Measurements from ENCODE around the gene HEXD.

HEXD gene

DNA sequence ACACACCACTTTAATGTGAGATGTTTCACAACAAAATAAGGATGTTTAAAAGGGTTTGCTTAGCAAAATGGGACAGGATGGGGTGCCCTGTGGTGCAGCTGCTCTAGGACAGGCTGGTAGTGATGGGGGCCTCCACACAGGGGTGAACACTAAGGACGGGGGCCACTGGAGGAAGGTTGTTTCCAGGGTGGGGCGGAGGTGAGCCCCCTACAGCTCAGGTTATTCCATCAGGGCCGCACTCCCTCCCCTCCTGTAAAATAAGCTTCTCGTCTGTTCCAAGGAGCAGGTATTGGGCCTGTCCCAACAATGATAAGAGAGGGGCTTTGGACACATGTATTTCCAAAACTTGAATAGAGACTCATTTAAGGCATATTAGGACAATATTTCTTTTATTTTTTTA, 1.9 kb upstream of the HEXD start:
- no peak for DNase-seq

DNA sequence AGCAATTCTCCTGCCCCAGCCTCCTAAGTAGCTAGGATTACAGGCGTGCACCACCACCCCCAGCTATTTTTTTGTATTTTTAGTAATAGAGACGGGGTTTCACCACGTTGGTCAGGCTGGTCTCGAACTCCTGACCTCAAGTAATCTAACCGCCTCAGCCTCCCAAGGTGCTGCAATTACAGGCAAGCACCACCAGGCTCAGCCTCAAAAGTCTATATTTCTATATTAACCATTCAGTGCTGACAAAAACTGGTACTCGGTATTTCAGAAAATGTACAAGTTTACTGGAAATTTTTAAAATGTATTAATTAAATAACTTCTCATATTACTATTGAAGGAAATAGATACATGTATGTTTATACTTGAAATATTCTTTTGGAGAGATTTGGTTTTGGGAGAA, 1.4 kb upstream of the HEXD start:
- DNase-seq: no peak

DNA sequence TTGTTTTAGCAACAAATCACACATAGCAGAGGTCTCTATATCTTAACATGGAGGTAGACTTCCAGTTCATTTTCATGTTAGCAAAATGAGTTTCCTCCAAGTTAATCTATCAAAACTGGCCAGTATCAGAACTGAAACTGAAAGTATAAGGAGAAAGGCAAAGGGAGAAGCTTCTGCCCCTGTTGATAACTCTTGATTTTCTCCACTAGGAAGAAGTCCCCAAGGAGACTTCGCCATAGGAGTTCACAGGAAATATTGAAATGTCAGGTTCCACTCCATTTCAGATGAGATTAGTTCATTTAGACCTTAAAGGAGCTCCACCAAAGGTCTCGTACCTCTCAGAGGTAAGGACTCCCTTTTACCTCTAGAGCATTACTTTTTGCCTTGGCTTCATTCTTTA, 1.4 kb downstream of the HEXD start:
- DNase-seq: no peak

DNA sequence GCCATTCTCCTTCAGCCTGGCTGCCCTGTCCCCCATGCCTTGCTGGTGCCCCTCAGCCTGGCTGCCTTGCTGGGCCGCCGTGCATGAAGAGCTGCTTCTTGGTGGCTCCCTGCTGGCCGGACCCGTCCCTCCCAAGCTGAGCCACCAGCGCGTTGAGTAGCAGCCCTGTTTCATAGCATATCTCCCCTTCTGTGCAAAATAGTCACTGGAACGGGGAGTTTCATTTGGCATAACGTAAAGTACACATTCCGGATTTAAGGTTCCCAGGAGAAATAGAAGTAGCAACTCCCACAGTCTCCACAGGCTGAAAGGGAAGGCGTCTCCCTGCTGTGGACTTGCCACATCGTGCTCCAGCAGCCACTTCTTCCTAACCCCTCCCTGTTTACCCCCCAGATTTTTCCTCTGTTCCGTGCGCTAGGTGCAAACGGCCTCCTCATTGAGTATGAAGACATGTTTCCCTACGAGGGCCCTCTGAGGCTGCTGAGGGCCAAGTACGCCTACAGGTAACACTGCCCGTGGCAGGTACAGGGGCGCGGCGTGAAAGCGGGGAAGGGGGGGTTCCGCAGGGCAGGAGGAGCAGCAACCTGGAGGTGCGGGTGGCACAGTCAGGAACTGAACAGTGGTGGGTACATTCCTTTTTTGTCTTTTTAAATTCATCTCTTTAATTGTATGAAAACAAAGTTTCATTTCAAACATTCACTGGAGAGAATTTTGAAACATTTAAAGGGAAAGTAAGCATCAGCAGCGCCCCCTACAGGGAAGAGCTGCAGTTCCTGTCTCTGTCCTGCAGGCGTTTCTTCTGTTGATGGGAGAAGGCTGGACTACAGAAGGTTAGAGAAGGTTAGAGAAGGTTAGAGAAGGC, 6.1 kb downstream of the HEXD start:
- DNase-seq: no peak

DNA sequence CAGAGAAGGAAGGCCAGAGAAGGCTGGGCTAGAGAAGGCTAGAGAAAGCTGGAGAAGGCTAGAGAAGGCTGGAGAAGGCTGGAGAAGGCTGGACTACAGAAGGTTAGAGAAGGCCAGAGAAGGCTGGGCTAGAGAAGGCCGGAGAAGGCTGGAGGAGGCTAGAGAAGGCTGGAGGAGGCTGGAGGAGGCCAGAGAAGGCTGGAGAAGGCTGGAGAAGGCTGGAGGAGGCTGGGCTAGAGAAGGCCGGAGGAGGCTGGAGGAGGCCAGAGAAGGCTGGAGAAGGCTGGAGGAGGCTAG, 6.7 kb downstream of the HEXD start:
- no peak for DNase-seq

DNA sequence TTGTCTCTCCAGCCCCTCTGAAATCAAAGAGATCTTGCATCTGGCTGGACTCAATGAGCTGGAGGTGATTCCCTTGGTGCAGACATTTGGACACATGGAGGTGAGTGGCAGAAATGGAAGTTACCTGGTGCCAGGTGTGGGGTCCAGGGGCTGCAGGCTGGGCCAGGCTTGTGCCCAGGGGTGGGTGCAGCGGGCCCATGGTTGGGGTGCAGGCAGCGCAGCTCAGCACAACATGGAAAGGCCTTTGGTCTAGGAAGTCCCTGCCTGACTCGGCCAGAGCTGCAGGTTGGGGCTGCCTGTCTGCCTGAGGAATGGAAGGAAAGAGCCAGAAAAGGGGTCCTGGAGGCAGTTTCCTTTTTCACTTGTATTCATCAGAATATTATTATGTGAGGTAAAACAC, 10.4 kb downstream of the HEXD start:
- DNase-seq: no peak

DNA sequence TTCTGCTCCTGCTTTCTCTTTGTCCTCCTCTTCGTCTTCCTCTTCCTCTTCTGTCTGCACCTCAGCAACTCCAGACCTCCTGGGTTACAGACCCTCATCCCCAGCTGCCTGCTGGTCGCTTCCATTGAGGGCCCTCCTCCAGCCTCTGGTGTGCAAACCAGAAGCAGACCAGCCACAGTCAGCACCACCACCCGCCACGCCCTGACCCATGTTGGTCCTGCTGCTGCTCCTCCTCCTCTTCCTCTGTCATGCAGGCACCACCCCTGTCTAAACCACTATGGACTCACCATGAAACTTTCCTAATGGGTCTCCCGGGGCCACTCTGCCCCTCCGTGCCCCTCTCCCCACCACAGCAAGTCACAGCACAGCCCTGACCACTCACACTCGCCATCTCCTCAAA, 11.7 kb downstream of the HEXD start:
- no peak for DNase-seq

DNA sequence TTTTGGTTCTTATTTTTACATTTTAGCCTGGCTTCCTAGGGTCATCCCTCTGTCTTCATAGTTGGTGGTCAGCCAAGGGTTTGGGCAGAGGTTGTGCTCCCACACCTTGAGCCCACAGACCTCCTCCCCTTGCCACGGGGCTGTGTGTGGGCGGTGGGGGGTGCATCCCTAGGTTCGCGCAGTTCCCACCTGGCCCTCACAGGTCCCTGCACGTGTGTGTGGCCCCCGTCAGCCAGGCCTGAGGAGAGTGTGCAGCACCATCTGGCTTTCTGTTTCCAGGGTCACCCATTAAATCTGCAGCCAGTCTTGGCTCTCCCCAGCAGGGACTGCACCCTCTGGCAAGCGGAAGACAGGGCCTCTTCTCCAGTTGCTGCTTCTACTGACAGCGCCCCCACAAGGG, 13.9 kb downstream of the HEXD start:
- DNase-seq: no peak

DNA sequence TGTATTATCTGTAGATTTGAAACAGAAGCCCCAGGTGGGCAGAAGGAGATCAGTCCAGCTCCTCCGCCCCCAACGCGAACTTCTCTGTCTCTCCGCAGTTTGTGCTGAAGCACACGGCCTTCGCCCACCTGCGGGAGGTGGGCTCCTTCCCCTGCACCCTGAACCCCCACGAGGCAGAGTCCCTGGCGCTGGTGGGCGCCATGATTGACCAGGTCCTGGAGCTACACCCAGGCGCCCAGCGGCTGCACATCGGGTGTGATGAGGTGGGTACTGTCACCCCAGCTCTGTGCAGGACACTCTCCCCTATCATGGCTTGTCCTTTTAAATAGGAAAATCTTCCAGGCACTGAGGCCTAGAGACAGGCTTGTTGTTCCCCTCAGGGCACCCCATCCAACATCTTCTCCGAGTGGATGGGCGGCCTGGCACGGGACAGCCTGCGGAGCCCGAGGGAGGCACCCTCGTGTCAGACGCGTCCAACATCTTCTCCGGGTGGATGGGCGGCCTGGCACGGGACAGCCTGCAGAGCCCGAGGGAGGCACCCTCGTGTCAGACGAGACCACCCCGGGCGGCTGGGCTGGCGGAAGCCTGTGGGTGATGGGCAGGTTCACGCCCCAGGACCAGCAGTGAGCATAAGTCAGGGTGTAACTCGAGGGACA, 15.5 kb downstream of the HEXD start:
- no peak for DNase-seq

DNA sequence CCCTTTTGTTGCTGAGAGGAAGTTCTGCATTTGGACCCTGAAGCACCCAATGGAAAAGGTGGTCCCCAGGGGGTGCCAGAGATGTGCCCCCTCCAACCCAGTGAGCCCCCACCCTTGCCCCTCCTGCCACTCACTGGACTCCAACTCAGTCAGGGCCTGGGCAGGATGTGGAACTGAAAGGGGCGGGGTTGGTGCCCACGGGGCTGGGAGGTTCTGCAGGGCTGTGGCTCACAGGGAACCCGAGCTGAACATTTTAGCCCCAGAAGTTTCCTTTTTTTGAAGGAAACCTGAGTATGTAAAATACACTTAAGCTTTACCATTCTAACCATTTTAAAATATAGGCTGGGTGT, 16.0 kb downstream of the HEXD start:
- no peak for DNase-seq

DNA sequence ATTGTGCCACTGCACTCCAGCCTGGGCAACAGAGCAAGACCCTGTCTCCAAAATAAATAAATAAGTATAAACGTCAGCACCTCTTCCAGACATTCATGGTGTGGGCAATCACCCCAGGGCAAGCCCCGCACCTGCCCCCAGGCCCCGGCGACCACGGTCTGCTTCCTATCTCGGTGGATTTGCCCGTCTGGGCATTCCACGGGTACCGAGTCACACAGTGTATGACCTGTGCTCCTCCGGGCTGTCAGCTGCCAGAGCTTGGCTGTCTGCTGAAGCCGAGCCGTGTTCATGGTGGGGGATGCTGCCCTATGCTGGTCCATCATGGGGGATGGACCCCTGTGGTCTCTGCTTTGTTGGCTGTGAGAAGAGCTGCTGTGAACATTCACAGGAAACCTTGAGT, 17.0 kb downstream of the HEXD start:
- DNase-seq: no peak

DNA sequence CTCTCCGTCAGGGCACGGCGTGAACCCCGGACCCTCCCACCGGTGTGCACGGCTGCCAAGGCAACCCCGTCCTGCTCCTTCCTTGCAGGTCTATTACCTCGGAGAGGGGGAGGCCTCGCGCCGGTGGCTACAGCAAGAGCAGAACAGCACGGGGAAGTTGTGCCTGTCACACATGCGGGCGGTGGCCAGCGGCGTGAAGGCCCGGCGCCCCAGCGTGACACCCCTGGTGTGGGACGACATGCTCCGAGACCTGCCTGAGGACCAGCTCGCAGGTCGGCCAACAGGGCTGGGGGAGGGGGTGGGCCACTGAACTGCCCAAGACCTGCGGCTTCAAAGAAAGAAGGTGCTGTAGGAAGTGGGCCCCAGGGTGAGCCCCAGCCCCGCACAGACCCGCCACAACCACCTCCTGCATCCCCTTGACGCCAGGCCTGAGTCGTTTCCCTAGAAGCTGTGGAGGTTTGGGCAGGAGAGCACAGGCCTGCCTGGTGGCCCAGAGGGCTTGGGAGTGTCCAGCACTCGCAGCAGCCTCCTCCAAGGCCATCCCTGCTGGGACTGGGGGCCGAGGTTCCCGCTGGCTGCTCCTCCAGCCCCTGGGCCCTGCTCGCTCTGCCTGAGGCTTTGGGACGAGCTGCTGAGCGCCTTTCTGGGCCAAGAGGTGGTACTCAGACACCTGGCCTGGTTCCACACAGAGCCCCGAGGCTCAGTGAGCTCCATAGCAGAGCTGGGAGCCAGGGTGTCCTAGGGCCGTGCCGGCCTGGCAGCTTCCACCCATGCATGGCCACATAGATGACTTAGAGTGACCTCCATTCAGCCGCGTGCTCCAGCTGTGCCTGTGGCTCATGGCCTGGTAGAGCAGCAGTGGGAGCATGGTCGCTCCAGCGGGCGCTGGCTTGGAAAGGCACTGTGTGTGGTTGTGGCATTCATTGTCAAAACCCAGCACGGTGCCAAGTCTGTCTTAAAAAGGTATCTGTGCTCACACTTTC, 17.7 kb downstream of the HEXD start:
- no peak for DNase-seq

DNA sequence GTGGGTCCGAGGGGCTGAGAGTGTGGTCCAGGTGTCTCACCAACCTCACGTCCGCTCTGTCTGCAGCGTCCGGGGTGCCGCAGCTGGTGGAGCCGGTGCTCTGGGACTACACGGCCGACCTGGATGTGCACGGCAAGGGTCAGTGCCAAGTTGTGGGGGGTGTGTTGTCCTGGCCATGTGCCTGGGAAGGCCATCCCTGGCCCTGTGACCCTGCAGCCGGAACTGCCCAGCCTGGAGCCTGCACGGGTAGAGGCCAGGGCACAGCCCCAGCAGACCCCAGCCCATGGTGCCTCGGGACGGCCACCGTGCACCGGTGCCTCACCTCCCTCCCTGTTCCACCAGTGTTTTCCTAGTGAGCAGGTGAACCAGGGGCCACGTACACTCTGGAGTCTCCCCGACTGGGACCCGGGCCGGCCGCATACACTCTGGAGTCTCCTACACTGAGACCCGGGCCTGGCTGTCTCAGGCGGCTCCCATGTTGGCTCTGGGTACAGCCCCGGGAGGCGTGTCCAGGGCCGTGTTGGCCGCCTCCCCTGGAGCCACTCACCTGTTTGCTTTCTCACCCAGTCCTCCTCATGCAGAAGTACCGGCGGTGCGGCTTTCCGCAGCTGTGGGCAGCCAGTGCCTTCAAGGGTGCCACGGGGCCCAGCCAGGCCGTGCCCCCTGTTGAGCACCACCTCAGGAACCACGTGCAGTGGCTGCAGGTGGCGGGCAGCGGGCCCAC, 18.6 kb downstream of the HEXD start:
- no peak for DNase-seq

DNA sequence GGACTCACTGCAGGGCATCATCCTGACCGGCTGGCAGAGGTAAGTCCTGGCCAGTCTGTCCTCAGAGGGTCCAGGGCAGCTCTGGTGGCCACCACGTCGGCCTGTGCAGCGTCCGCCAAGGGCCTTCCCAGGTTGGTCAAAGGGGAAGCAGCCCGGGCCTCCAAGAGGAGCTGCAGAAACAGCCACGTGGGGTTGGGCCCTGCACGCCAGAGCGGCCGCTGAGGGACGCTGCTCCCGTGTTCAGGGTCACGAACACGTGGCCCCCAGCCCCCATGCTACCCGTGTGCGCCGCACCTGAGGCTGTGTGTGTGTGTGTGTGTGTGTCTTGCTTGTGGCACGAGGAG, 19.1 kb downstream of the HEXD start:
- no peak for DNase-seq

DNA sequence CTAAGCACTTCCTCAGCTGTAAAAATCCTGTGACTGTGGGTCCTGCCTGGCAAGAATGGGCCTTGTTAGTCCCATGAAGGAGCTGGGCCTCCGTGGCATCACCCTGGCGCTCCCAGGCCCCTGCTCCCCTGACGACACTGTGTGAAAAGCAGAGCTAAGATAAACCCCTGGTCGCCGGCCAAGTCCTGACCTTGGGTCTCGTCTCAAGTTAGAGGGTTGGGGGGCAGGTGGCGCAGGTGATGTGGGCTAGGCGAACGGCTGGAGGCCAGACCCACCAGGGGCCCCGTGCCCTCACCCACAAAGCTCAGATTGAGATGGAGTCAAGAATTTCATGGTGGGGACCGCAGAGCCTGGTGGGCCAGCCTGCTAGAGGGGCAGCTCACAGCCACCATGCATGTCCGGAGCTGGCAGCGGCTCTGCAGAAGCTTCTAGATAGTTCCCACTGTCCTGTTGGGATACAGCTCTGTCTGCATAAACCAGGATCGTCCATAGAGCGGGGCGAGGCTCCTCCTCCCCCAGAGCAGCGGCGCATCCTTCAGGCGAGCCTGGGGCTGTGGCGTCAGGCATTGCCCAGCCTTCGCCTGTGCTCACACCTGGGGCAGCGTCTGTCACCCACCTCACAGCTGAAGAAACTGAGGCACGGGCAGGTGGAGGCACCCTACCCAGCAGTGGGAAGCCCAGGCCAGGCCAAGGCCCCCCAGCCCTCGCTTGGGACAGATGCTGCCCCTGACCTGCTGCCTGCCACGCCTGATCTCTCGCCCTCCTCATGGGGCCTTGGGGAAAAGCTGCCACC, 20.4 kb downstream of the HEXD start:
- DNase-seq: no peak

DNA sequence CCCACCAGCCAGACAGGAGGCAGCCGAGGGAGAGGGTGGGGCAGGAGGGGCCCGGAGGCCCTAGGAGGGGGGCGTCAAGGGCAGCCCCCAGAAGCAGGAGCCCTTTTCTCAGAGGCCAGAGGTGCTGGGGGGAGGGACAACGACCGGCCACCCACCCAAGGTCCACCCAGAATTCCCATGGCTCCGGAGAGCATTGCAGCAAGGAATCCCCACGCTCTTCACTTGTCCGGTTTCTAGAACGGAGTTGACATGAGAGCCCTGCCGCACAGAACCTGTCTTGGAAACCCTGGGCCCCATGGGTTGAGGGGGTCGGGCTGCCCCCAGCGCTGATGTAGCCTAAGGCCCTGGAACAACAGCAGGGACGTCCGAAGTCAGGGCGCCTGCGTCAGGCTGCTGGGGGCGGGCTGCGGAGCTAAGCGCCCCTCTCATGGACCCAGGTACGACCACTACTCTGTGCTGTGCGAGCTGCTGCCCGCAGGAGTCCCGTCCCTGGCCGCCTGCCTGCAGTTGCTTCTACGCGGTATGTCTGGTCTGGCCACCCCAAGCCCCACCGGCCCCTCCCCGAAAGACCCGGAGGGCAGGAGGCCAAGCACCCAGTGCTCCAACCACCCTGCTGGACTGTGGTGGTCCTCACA, 21.2 kb downstream of the HEXD start:
- DNase-seq: no peak

DNA sequence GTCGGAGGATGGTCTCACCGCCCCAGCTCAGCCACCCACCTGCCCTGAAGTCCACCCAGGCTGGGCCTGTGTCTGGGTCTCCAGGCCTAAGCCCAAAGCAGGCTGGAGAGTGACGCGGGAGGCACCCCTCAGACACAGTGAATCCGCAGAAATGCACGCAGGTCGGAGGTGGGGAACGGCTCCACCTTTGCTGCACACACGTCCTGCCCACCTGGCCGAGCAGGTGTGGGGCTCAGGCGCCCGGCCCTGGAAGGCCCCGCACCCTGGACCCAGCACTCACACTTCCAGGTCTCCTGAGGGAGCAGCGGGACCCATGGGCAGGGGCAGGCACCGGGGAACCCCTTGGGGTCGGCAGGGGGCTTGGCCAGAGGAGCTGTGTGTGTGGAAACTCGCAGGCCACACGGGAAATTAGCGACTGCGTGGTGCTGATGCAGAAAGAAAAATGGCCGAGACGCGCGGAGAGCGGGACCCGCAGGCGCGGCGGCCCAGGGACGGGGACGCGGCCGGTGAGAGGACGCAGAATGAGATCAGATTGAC, 21.8 kb downstream of the HEXD start:
- no peak for DNase-seq

DNA sequence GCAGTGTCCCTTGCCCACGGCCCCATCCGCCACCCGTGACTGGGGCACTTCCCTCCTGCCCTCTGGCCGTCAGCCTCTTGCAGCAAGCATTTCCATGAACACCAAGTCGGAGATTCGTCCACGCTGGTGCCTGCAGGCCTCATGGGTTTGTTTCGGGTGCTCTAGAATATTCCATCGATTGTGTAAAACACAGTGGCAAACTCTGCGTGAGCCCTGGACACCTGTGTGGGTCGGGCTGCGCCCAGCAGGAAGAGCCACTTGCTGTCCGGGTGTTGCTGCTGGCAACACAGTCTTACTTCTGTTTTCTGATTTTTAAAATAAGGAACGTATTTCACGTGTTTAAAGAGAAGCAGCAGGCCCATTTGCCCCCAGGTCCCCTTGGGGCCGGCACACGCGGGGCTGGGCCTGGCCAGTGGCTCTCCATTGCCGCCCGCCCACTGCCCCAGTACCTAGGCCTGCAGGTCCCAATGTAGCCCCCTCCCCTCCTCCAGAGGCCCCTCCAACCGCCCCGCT, 22.4 kb downstream of the HEXD start:
- peak in 5 of 14 donors; percentile 18 to 57 (median 31) for DNase-seq

DNA sequence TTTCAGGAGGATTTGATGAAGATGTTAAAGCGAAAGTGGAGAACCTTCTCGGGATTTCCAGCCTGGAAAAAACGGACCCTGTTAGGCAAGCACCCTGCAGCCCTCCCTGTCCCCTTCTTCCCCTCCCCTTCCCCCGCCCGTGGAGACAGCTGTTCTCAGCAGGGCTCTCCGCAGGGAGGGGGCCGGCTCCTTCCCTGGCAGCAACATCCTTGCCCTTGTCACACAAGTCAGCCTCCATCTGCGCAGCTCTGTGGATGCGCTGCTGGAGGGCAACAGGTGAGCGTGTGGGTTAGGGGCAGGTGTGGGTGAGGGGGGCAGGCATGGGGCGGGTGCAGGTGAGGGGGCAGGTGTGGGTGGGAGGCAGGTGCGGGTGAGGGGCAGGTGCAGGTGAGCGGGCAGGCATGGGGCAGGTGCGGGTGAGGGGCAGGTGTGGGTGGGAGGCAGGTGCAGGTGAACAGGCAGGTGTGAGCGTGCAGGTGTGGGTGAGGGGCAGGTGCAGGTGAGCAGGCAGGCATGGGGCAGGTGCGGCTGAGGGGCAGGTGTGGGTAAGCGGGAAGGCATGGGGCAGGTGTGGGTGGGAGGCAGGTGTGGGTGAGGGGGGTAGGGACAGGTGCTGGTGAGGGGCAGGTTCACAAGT, 23.0 kb downstream of the HEXD start:
- no peak for DNase-seq

All from C1 segment of cervical spinal cord (tissue), 14 donors.